Smooth muscle cell (in vitro differentiated cells): ENCODE measurements around the gene TMEM179B. TPM values are rescaled to one million over a fixed set of nuclear protein-coding genes. Genes with fewer than 3 reads are reported as not detected.
"Not testable (repeated sequence)": the region's sequence is repeated elsewhere in the genome, so short reads cannot be mapped to it uniquely, and the experiment has no call there.

ENCODE experiments used
- DNase-seq: peaks from one replicate; lab custom pipeline; 2025; ENCODE audit not compliant: unreplicated experiment; lab: John Stamatoyannopoulos, UW
- H2AFZ ChIP-seq: fragments of 200-600 bp; sonication (generic); 2 replicates; pipeline ENCODE4 v1.6.0; 2016; ENCODE audit warnings: antibody characterized with exemption, low read depth, mild to moderate bottlenecking
- H3F3A ChIP-seq: fragments of 200-600 bp; sonication (generic); 2 replicates; pipeline ENCODE4 v1.6.0; 2017; ENCODE audit warnings: antibody characterized with exemption, low read depth
- H3K27ac ChIP-seq: fragments of 200-600 bp; sonication (generic); 2 replicates; pipeline ENCODE4 v1.5.1; 2016; ENCODE audit warnings: low read depth, mild to moderate bottlenecking
- H3K27me3 ChIP-seq: fragments of 200-600 bp; sonication (generic); 2 replicates; pipeline ENCODE4 v1.6.1; 2016; ENCODE audit warnings: low read depth, mild to moderate bottlenecking
- H3K36me3 ChIP-seq: fragments of 200-600 bp; sonication (generic); 2 replicates; pipeline ENCODE4 v1.5.1; 2016; ENCODE audit warnings: low read depth
- H3K4me1 ChIP-seq: fragments of 200-600 bp; sonication (generic); 2 replicates; pipeline ENCODE4 v1.5.1; 2016; ENCODE audit warnings: low read depth
- H3K4me2 ChIP-seq: fragments of 200-600 bp; sonication (generic); 2 replicates; pipeline ENCODE4 v1.6.0; 2016; ENCODE audit warnings: mild to moderate bottlenecking
- H3K4me3 ChIP-seq: fragments of 200-600 bp; sonication (generic); 2 replicates; pipeline ENCODE4 v1.5.1; 2016; ENCODE audit warnings: mild to moderate bottlenecking
- H3K79me2 ChIP-seq: fragments of 200-600 bp; sonication (generic); 2 replicates; pipeline ENCODE4 v1.6.0; 2016; ENCODE audit warnings: low read depth, mild to moderate bottlenecking
- H3K9ac ChIP-seq: fragments of 200-600 bp; sonication (generic); 2 replicates; pipeline ENCODE4 v1.6.0; 2016; ENCODE audit warnings: low read depth
- H3K9me3 ChIP-seq: fragments of 200-600 bp; sonication (generic); replicated peaks from 2 replicates; pipeline ENCODE4 v1.5.1; 2016; ENCODE audit warnings: low read depth
- H4K20me1 ChIP-seq: fragments of 200-600 bp; sonication (generic); 2 replicates; pipeline ENCODE4 v1.6.0; 2016; ENCODE audit warnings: low read depth
- WGBS: methylation state at CpG from one replicate; pipeline ENCODE4 v1.1.7; 2016; ENCODE audit warnings: low lambda C conversion rate; 5-methylcytosine and 5-hydroxymethylcytosine counted together
- polyA plus RNA-seq: library from polyadenylated mRNA; unstranded; fragments of >200 nt; fragmentation: Nextera tagmentation; extraction: Ambion mirVana; gene quantifications from 2 replicates; pipeline ENCODE4 v1.2.1, GENCODE V29; 2016
- total RNA-seq: library from RNA; depleted of rRNA; stranded (reverse); fragments of >200 nt; gene quantifications from 2 replicates; pipeline ENCODE4 v1.2.3, GENCODE V29; 2014
- TF ChIP-seq, protein P1 (sequence below): fragments of 200-600 bp; sonication (generic); IDR thresholded peaks from 2 replicates; pipeline ENCODE4 v1.5.1; 2017; ENCODE audit warnings: borderline replicate concordance, mild to moderate bottlenecking, antibody characterized with exemption; ENCODE audit not compliant: insufficient read depth, poor library complexity, severe bottlenecking

TMEM179B gene
- total and polyA plus RNA-seq, 2 experiments from 2014 or later = 103 to 113 TPM

- TF ChIP-seq, protein P1, sequence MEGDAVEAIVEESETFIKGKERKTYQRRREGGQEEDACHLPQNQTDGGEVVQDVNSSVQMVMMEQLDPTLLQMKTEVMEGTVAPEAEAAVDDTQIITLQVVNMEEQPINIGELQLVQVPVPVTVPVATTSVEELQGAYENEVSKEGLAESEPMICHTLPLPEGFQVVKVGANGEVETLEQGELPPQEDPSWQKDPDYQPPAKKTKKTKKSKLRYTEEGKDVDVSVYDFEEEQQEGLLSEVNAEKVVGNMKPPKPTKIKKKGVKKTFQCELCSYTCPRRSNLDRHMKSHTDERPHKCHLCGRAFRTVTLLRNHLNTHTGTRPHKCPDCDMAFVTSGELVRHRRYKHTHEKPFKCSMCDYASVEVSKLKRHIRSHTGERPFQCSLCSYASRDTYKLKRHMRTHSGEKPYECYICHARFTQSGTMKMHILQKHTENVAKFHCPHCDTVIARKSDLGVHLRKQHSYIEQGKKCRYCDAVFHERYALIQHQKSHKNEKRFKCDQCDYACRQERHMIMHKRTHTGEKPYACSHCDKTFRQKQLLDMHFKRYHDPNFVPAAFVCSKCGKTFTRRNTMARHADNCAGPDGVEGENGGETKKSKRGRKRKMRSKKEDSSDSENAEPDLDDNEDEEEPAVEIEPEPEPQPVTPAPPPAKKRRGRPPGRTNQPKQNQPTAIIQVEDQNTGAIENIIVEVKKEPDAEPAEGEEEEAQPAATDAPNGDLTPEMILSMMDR = no peak
- 46% methylated on average over 9 of the region's 9 CpGs for WGBS
These were observed 29.1 kb upstream of the TMEM179B start for GRCh38 chr11:62757846-62758788.

DNA sequence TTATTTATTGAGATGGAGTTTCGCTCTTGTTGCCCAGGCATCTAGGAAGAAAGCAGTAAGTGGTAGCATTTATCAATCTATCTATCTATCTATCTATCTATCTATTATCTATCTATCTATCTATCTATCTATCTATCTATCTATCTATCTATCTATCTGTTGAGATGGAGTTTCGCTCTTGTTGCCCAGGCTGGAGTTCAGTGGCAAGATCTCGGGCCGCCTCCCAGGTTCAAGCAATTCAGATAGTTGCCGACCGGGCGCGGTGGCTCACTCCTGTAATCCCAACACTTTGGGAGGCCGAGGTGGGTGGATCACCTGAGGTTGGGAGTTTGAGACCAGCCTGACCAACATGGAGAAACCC lies 26.4 kb upstream of the TMEM179B start:
- H3F3A ChIP-seq, H3K36me3 ChIP-seq, H3K4me1 ChIP-seq, H3K27ac ChIP-seq, H3K9me3 ChIP-seq, DNase-seq, H4K20me1 ChIP-seq, H3K9ac ChIP-seq, H3K27me3 ChIP-seq, H2AFZ ChIP-seq: not testable (repeated sequence)
- peaks cover 11% of the 10 kb centered on the region for H3K79me2 ChIP-seq
- 35% methylated on average over 9 of the region's 9 CpGs for WGBS
- peak overlapping the region; percentile 67 for H3K4me3 ChIP-seq
- peak overlapping the region; percentile 97 for H3K4me2 ChIP-seq

More at GRCh38 chr11:62757846-62758788, 29.1 kb upstream of the TMEM179B start:
- no peaks in the 10 kb centered on the region for H3K36me3 ChIP-seq
- no peaks in the 10 kb centered on the region for H3K27me3 ChIP-seq
- DNase-seq = no peak
- H3K27ac ChIP-seq = no peak overlapping the region
- H3K4me1 ChIP-seq = peaks cover 4% of the 10 kb centered on the region
- H2AFZ ChIP-seq = peak overlapping the region; percentile 69
- no peaks in the 10 kb centered on the region for H3K9me3 ChIP-seq
- no peak overlapping the region for H3K9ac ChIP-seq
- H3F3A ChIP-seq = no peaks in the 10 kb centered on the region
- no peak overlapping the region for H3K4me2 ChIP-seq
- no peak overlapping the region for H3K4me3 ChIP-seq
- H4K20me1 ChIP-seq = no peaks in the 10 kb centered on the region
- H3K79me2 ChIP-seq = peaks cover 15% of the 10 kb centered on the region

DNA sequence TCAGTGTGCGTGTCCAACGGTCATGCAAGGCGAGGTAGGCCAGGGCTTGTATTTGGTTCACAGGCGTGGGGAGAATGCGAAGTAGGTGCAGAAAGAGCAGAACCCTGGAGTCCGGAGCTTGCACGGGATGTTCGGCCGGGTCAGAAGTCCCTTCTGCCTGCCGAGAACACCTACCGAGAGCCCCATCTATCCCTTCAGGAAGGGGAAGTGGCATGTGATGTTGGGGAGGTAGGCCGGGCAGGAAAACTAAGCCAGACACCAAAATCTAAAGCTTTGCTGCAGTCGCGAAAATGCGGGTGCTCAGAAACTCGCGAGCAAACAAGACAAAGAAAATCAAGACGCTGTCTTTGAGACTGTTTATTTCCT lies 16.4 kb upstream of the TMEM179B start:
- 16% methylated on average over 18 of the region's 18 CpGs for WGBS
- no peak for DNase-seq
- no peaks in the 10 kb centered on the region for H3K27me3 ChIP-seq

More for the DNA sequence above, 16.4 kb upstream of the TMEM179B start:
- H3K27ac ChIP-seq = peak overlapping the region; percentile 82
- TF ChIP-seq, protein P1 = no peak
- H4K20me1 ChIP-seq = no peaks in the 10 kb centered on the region
- peak overlapping the region; percentile 57 for H3K4me3 ChIP-seq
- H3K9ac ChIP-seq = peak overlapping the region; percentile 43
- H3K4me2 ChIP-seq = peak overlapping the region; percentile 84
- H3K9me3 ChIP-seq = no peaks in the 10 kb centered on the region
- peak overlapping the region; percentile 52 for H2AFZ ChIP-seq
- H3K79me2 ChIP-seq = peaks cover 14% of the 10 kb centered on the region
- H3K4me1 ChIP-seq = peaks cover 13% of the 10 kb centered on the region
- H3K36me3 ChIP-seq = no peaks in the 10 kb centered on the region
- H3F3A ChIP-seq = peaks cover 4% of the 10 kb centered on the region
